Erythroblast (primary cell): Measurements from ENCODE around the gene SLC16A4.
A peak's percentile ranks its signal among the peaks of the same experiment; 100 is the strongest.
"Not testable (repeated sequence)": the region's sequence is repeated elsewhere in the genome, so short reads cannot be mapped to it uniquely, and the experiment has no call there.

Source experiments
- DNase-seq, 2 experiments: peaks; one replicate each; lab custom pipeline; 2025; lab: John Stamatoyannopoulos, UW
- GATA1 ChIP-seq: IDR thresholded peaks from 2 replicates; pipeline ENCODE4 v1.6.1; 2011; ENCODE audit warnings: low read depth, mild to moderate bottlenecking, control low read depth, low read length, moderate library complexity
- POLR2A ChIP-seq: IDR thresholded peaks from 2 replicates; pipeline ENCODE4 v1.6.1; 2011; ENCODE audit warnings: mild to moderate bottlenecking, low read length

SLC16A4 gene

DNA sequence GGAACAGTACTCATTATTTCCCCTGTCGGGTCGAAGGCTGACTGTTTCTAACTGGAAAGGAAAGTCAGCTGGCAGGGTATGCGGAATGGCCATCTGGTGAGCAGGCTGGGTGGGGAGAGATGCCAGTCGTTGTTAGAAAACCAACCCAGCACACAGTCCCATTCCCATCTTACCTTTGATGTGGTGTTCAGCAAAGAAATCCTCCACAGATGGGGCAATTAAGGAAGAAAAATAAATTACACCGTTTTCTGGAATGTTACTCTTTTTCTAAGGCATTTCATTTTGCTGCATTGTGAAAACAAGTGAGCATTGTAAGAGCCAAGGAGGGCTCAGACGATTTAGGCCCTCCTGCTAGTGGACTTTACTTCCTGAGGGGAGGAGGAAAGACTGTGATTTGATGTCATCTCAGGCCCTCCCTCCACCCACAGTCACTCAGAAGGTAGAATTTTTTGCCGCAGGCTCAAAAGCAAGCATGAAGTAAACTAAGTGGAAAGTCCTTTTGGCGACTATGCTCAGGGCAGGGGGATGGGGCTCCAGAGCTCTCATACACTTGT is at the start of gene SLC16A4:
Gene SLC16A4, minus strand, starts transcription at position 335 of the 554 bp plus-strand sequence. CDS start 1,703 bp downstream, outside the sequence.
- TF ChIP-seq POLR2A (no peak), GATA1 (no peak)
- no peak for DNase-seq

DNA sequence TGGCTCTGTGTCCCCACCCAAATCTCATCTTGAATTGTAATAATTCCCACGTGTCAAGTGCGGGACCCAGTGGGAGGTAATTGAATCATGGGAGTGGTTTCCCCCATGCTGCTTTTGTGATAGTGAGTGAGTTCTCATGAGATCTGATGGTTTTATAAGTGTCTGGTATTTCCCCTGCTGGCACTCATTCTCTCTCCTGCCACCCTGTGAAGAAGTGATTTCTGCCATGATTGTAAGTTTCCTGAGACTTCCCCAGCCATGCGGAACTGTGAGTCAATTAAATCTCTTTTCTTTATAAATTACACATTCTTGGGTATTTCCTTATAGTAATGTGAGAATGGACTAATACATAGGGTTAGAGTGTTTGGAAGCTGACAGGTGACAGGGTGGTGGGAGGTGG is 49.0 kb upstream of the SLC16A4 start:
- DNase-seq: not testable (repeated sequence)

DNA sequence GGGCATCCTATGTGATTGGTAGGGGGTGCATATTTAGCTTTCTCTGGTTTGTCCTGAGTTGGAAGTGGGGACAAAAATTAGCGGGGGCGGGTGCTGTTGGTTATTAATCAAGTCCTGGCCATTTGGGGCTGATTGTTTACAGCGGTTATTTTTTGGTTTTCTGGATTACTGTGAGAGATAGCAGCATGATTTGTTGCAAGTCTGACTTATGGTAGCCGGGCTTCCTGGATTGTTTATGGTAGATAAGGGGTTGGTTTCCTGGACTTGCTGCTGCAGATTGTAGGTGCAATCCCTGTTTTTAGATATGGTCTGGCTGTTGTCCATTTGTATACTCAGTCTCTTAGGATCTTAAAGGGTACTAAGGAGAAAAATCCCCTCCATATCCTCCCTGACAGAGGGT is 48.1 kb upstream of the SLC16A4 start:
- DNase-seq: no peak
- TF ChIP-seq POLR2A: no peak
- no peak for TF ChIP-seq GATA1

- not testable (repeated sequence) for DNase-seq
These were observed 46.9 kb upstream of the SLC16A4 start for GRCh38 chr1:110437645-110438299.

GRCh38 chr1:110436635-110437034 is 45.8 kb upstream of the SLC16A4 start:
- DNase-seq: no peak
- TF ChIP-seq GATA1 (no peak), POLR2A (no peak)

DNA sequence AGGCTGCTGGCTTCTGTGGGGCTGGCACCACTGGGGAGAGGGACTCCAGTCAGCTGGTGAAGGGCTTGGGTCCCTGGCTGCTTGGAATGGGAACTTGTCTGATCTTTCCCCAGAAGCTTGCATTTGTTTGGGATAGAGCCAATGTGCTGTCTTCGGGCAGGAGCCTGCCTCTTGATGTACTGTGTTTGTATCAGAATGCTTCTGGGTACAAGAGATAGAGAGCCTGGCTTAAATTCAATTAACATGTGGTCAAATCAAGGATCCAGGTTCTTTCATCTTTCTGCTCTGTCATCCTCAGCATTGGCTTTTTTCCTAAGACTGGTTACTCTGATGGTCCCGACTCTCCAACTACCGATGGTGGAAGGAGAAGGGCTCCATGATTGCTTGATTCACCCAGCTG is 44.1 kb upstream of the SLC16A4 start:
- no peak for DNase-seq
- TF ChIP-seq GATA1 (no peak), POLR2A (no peak)

DNA sequence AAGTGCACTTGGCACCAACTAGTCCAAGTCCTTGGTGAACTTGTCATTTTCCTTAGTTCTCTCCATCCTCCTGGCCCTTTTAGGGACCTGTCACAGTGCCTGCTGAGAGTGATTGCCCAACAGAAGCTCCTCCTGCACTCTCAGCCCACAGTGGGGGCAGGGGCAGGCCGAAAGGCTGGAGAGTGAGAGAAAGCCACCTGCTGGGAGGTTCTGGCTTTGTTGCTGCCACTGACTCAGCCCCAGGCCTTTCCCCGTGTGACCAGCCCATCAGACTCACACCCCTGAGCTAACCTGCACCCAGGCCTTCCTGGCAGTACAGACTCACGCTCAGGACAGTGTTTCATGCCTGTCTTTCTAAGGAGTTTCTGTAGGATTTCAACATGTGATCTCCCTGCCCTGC is 43.0 kb upstream of the SLC16A4 start:
- peak; percentile 10 to 21 for DNase-seq
- TF ChIP-seq POLR2A (no peak), GATA1 (no peak)

DNA sequence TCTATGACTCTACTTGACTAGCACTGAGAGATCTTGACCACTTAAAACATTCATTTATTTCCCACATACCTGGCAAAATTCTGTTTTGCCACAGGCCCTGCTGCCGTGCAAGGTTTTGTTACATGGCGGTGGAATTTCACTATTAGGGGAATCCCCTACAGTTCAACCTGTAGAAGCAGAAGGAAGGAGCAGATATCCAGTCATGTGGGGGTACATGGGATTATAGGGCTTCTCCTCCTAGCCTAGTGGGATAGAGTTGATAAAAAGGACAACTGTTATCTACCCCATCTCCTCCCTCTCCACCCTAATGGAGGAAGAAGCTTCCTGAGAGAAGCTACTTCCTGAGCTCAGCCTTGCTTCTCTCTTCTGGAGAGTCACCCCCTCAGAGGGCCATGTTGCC is 42.4 kb upstream of the SLC16A4 start:
- no peak for TF ChIP-seq POLR2A
- no peak for TF ChIP-seq GATA1
- no peak for DNase-seq

- TF ChIP-seq POLR2A (no peak), GATA1 (no peak)
- DNase-seq: no peak
These were observed 40.1 kb upstream of the SLC16A4 start for GRCh38 chr1:110430901-110431300.

GRCh38 chr1:110430366-110430765 is 39.5 kb upstream of the SLC16A4 start:
- no peak for DNase-seq
- TF ChIP-seq GATA1 (no peak), POLR2A (no peak)

- TF ChIP-seq GATA1 (no peak), POLR2A (no peak)
These were observed 38.1 kb upstream of the SLC16A4 start for GRCh38 chr1:110428946-110429345.

DNA sequence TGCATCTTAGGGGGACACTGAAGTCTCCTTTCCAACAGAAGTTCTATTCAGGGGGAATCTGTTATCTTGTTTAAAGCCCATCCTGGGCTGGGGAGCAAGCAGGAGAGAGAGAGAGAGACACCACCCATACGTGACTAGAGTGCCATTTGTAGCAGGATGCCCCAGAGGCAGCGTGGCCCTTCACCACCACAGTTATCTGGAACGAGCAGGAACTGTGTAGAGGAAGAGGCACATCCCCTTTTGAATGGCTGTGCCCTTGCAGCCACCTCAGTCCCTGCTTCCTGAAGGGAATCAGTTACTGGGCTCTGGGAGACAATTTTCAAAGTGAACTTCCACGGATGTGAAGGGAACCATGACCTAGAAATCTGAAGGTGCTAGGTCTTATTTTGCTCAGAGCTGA is 36.0 kb upstream of the SLC16A4 start:
- no peak for DNase-seq
- TF ChIP-seq GATA1: no peak
- no peak for TF ChIP-seq POLR2A

More at GRCh38 chr1:110428946-110429345, 38.1 kb upstream of the SLC16A4 start:
- DNase-seq: no peak

DNA sequence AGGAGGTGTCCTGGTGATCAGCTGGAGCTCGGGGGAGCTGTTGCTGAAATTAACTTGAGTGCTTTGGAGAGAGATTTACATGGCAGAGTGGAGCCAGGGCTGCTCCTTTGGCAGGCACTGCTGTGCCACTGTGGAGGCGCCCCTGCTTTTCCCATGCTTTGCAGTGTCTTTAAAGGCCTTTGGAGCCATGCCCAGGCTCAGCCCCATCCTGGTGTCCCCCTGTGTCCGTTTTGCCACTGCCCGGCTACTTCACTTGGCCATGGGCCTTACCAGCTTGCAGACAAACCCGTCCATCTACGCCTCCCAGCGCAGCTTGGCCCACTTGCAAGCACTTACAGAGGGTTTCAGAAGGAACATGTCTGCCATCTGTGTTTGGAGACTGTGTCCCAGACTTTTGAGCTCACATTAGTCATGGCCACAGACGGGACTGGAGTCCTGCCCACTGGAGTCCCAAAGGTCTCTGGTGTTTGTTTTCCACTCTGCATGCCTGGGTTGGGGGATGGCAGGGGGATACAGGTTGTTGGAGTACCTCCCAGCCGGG is 34.9 kb upstream of the SLC16A4 start:
- no peak for TF ChIP-seq POLR2A
- no peak for TF ChIP-seq GATA1
- DNase-seq: no peak

- no peak for DNase-seq
- no peak for TF ChIP-seq GATA1
These were observed 34.1 kb upstream of the SLC16A4 start for GRCh38 chr1:110424699-110425611.
